PC-9 (cell line): ENCODE measurements around the gene CYP4A22. TPM values are rescaled to one million over a fixed set of nuclear protein-coding genes. Genes with fewer than 3 reads are reported as not detected.

Experiments
- BruUV-seq: library from RNA; stranded (reverse); fragments of 400-500 nt; replicated peaks from 2 replicates; lab custom pipeline; 2021; lab: Mats Ljungman, UMichigan
- CTCF ChIA-PET: fragments of 300-600 bp; sonication (Branson Sonifier 250); formaldehyde crosslinking; loops from one replicate; lab custom pipeline; 2022; ENCODE audit warnings: antibody characterized with exemption; lab: Charles Lee
- POLR2A ChIA-PET: fragments of 300-600 bp; sonication (Branson Sonifier 250); formaldehyde crosslinking; loops from one replicate; lab custom pipeline; 2022; ENCODE audit warnings: antibody characterized with exemption; ENCODE audit not compliant: unreplicated experiment; lab: Charles Lee
- DNase-seq, 2 experiments: peaks; one replicate each; pipeline versions ENCODE4 v3.0.0 to v3.0.0-alpha.2; 2015 to 2022; ENCODE audit warnings: mixed read lengths in 1 of 2
- H2AFZ ChIP-seq: fragments of 200-600 bp; sonication (generic); 2 replicates; pipeline ENCODE4 v1.8.1; 2017; ENCODE audit warnings: antibody characterized with exemption
- H3F3A ChIP-seq: fragments of 200-600 bp; sonication (generic); 2 replicates; pipeline ENCODE4 v1.8.1; 2017; ENCODE audit warnings: antibody characterized with exemption, mild to moderate bottlenecking, low read depth; ENCODE audit not compliant: insufficient read depth
- H3K27ac ChIP-seq: fragments of 200-600 bp; sonication (generic); 2 replicates; pipeline ENCODE4 v1.6.1; 2016; ENCODE audit warnings: mixed run types
- H3K27me3 ChIP-seq: fragments of 200-600 bp; sonication (generic); 2 replicates; pipeline ENCODE4 v1.6.1; 2016; ENCODE audit warnings: low read depth, mixed run types; ENCODE audit not compliant: insufficient read depth
- H3K36me3 ChIP-seq: fragments of 200-600 bp; sonication (generic); 2 replicates; pipeline ENCODE4 v1.6.1; 2016; ENCODE audit warnings: low read depth, mixed run types
- H3K4me1 ChIP-seq: fragments of 200-600 bp; sonication (generic); replicated peaks from 2 replicates; pipeline ENCODE4 v1.6.1; 2016; ENCODE audit warnings: mixed run types; ENCODE audit not compliant: insufficient read depth
- H3K4me2 ChIP-seq: fragments of 200-600 bp; sonication (generic); 2 replicates; pipeline ENCODE4 v1.6.1; 2017; ENCODE audit warnings: mixed run types
- H3K4me3 ChIP-seq: fragments of 200-600 bp; sonication (generic); 2 replicates; pipeline ENCODE4 v1.6.1; 2016; ENCODE audit warnings: mixed run types
- H3K79me2 ChIP-seq: fragments of 200-600 bp; sonication (generic); 2 replicates; pipeline ENCODE4 v1.6.1; 2017; ENCODE audit warnings: low read depth, mixed run types
- H3K9me2 ChIP-seq: fragments of 200-600 bp; sonication (generic); 2 replicates; pipeline ENCODE4 v1.8.1; 2017; ENCODE audit warnings: mild to moderate bottlenecking; ENCODE audit not compliant: insufficient read depth
- H3K9me3 ChIP-seq: fragments of 200-600 bp; sonication (generic); 2 replicates; pipeline ENCODE4 v1.8.1; 2016; ENCODE audit warnings: low read depth; ENCODE audit not compliant: insufficient read depth
- H4K20me1 ChIP-seq: fragments of 200-600 bp; sonication (generic); 2 replicates; pipeline ENCODE4 v1.8.1; 2017; ENCODE audit not compliant: insufficient read depth
- EZH2 ChIP-seq: fragments of 200-600 bp; sonication (generic); IDR thresholded peaks from 2 replicates; pipeline ENCODE4 v1.8.0; 2017; ENCODE audit warnings: antibody characterized with exemption, low read depth
- intact Hi-C: fragments of 100-400 bp; cut with micrococcal nuclease; formaldehyde crosslinking; loops from one replicate; pipeline ENCODE4 v1.10.0; 2022; ENCODE audit not compliant: unreplicated experiment
- total RNA-seq: library from RNA; stranded (reverse); gene quantifications from 2 replicates; pipeline ENCODE4 v1.2.3, GENCODE V29; 2021
- TF ChIP-seq, protein P1 (sequence below): fragments of 200-600 bp; sonication (generic); conservative IDR thresholded peaks from 2 replicates; pipeline ENCODE4 v1.6.1; 2017; ENCODE audit warnings: mixed run types, antibody characterized with exemption, mild to moderate bottlenecking, moderate library complexity

Gene CYP4A22
- total RNA-seq, 1 experiment from 2014 or later, result not detected

DNA sequence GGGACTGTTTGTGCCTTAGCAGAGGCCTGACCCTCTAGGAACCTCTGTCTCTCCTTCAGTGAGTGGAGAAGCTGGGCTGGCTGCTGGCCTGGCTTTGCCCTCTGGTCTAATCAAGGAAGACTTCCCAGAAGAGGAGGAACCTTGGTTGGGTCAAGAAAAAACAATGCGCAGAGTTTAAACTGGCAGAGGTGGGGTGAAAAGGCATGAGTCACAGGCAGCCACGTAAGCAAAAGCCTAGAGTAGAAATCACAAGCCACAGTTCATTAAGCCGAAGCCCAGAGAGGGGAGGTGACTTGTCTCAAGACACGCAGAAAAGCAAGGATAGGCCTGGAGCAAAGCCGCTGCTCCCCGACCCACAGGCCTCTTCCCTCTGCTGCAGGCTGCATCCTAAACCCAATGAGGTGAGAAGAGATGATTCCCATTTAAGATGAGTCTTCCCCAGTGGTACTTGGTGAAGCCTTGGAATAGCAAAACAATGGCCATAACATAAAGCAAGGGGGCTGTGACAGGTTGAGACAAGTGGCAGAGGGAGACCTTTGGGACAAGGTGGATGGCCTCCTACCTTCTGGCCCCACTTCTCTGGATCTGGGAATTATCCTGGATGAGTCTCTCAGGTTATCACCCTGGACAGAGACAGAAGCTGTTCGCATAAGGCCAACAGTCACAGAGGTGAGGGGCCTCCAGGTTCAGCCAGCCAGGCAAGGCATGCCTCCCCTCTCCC, 44.9 kb downstream of the CYP4A22 start:
- H3K36me3 ChIP-seq, result no peaks in the 10 kb centered on the region
- POLR2A ChIA-PET, result no interaction called here
- no peaks in the 10 kb centered on the region for H3K27me3 ChIP-seq
- intact Hi-C loops, result no loop called here
- no peak for TF ChIP-seq EZH2
- TF ChIP-seq, protein P1, sequence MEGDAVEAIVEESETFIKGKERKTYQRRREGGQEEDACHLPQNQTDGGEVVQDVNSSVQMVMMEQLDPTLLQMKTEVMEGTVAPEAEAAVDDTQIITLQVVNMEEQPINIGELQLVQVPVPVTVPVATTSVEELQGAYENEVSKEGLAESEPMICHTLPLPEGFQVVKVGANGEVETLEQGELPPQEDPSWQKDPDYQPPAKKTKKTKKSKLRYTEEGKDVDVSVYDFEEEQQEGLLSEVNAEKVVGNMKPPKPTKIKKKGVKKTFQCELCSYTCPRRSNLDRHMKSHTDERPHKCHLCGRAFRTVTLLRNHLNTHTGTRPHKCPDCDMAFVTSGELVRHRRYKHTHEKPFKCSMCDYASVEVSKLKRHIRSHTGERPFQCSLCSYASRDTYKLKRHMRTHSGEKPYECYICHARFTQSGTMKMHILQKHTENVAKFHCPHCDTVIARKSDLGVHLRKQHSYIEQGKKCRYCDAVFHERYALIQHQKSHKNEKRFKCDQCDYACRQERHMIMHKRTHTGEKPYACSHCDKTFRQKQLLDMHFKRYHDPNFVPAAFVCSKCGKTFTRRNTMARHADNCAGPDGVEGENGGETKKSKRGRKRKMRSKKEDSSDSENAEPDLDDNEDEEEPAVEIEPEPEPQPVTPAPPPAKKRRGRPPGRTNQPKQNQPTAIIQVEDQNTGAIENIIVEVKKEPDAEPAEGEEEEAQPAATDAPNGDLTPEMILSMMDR, result no peak
- no peaks in the 10 kb centered on the region for H3K9me2 ChIP-seq
- H3K4me2 ChIP-seq, result no peak overlapping the region
- CTCF ChIA-PET, result no interaction called here
- no peak for DNase-seq
- H3K27ac ChIP-seq, result no peak overlapping the region
- no peak overlapping the region for H2AFZ ChIP-seq
- H3K4me1 ChIP-seq, result peaks cover 10% of the 10 kb centered on the region
- H3F3A ChIP-seq, result no peaks in the 10 kb centered on the region
- BruUV-seq, result no TSS peak
- H4K20me1 ChIP-seq, result no peaks in the 10 kb centered on the region
- H3K9me3 ChIP-seq, result no peaks in the 10 kb centered on the region
- no peaks in the 10 kb centered on the region for H3K79me2 ChIP-seq
- no peak overlapping the region for H3K4me3 ChIP-seq

DNA sequence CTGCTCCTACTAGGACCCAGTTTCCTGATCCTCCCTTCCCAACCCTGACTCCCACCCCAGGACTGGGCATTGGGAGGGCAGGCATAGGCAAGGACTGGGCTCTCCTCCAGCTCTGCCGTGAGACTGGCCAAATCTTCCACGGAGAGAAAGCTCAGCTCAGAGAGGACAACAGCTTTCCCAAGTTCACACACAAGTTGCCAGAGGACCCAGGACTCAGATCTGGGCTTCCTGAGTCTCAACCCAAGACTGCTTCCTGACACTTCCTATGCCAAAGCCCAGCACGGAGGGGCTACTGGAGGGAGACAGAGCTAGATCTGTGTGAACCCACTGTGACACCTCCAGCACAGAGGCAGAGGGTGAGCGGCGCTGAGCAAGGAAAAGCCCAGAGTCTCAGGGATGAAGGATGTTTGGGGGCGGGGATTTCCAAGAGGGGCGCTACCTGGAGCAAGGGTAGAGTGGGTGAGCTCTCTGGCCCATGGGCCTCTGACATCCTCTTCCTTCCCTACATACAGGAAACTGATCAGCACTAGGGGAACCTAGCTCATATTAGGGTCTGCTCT, 45.5 kb downstream of the CYP4A22 start:
- H3K4me2 ChIP-seq, result no peak overlapping the region
- no peak for TF ChIP-seq EZH2
- peaks cover 10% of the 10 kb centered on the region for H3K4me1 ChIP-seq
- POLR2A ChIA-PET, result no interaction called here
- H3K4me3 ChIP-seq, result no peak overlapping the region
- no peaks in the 10 kb centered on the region for H4K20me1 ChIP-seq
- no peaks in the 10 kb centered on the region for H3K27me3 ChIP-seq
- DNase-seq, result no peak
- H3K27ac ChIP-seq, result no peak overlapping the region
- no TSS peak for BruUV-seq
- CTCF ChIA-PET, result no interaction called here
- H3K9me3 ChIP-seq, result no peaks in the 10 kb centered on the region
- no peaks in the 10 kb centered on the region for H3K9me2 ChIP-seq
- no peaks in the 10 kb centered on the region for H3K36me3 ChIP-seq
- H3K79me2 ChIP-seq, result no peaks in the 10 kb centered on the region
- intact Hi-C loops, result no loop called here
- no peak overlapping the region for H2AFZ ChIP-seq
- H3F3A ChIP-seq, result no peaks in the 10 kb centered on the region

DNA sequence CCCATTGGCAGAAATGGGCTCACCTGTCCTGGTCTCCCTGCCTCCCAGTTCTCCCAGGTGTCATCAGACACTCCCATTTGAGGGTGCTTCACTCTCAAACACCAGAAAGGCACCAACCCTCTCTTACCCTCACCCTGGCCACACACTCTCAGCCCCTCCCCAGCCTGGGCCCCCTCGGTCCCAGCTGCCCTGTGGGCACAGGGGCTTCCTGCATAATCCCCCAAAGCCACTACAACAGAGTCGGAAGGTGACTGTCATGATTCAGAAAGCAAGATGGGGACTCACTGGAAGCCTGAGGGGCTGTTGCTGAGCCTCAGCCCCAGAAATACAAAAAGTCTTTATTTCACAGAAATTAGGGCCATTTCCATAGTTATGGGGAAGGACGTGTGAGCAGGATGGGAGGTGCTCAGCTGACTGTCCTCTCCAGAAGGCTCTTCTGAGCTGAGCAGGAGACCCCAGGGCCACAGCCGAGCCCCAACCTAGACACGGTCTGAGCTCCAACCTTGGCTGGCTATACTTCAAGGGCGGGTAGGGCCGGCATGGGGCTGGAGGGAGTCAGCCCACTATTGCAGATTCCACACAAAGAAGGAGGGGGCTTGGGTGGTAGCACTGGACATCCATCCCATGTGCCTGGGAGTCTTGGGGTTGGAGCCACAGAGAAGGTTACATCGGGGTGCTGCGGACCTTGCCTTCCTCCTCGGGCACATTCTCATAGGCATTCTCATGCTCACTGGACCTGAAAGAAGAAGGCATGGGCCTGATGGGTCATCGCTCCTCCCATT, 46.3 kb downstream of the CYP4A22 start:
- H3K9me2 ChIP-seq, result no peaks in the 10 kb centered on the region
- peaks cover 10% of the 10 kb centered on the region for H3K4me1 ChIP-seq
- H3K27me3 ChIP-seq, result no peaks in the 10 kb centered on the region
- no peaks in the 10 kb centered on the region for H3F3A ChIP-seq
- no peaks in the 10 kb centered on the region for H3K36me3 ChIP-seq
- H3K4me3 ChIP-seq, result no peak overlapping the region
- no peak for DNase-seq
- BruUV-seq, result no TSS peak
- no peaks in the 10 kb centered on the region for H4K20me1 ChIP-seq
- no peak overlapping the region for H3K27ac ChIP-seq
- no peaks in the 10 kb centered on the region for H3K9me3 ChIP-seq
- no peaks in the 10 kb centered on the region for H3K79me2 ChIP-seq
- no peak for TF ChIP-seq EZH2
- TF ChIP-seq, protein P1, result no peak
- no peak overlapping the region for H3K4me2 ChIP-seq
- CTCF ChIA-PET, result interaction anchor here (0.6 kb wide), 1 partner anchor 254 kb away, joined by 3 read pairs; the partner anchor contains the start of gene FOXD2
- POLR2A ChIA-PET, result interaction anchor here (0.6 kb wide), 1 partner anchor 232 kb away, joined by 3 read pairs; the partner anchor contains the start of gene FOXE3
- intact Hi-C loops, result no loop called here
- H2AFZ ChIP-seq, result no peak overlapping the region
